Heart left ventricle (tissue), 16 donors: Measurements from ENCODE around the gene GNGT2. TPM values are rescaled to one million over a fixed set of nuclear protein-coding genes. Genes with fewer than 3 reads are reported as not detected.

Experiments
- ATAC-seq, 4 donors: fragments of 200-7000 bp; cut with Tn5 transposase; one replicate each; pipeline ENCODE4 v1.9.1; 2020 to 2022; ENCODE audit warnings: moderate library complexity in 4 of 4, mild to moderate bottlenecking in 3 of 4, moderate number of reproducible peaks in 1 of 4
- DNase-seq, 5 donors: peaks; one replicate each; pipeline ENCODE4 v3.0.0-alpha.2; 2020
- H3K27ac ChIP-seq, 12 donors: fragments of 200-600 bp; sonication (generic) in 4 of 12; one replicate each; pipeline versions ENCODE4 v1.5.0 to v1.8.0; 2016 to 2022; ENCODE audit warnings: mild to moderate bottlenecking in 2 of 12
- H3K27me3 ChIP-seq, 9 donors: fragments of 200-600 bp; sonication (generic) in 2 of 9; one replicate each; pipeline versions ENCODE4 v1.5.1 to v1.8.0; 2016 to 2022; ENCODE audit warnings: mild to moderate bottlenecking in 3 of 9
- H3K36me3 ChIP-seq, 9 donors: fragments of 200-600 bp; sonication (generic) in 2 of 9; one replicate each; pipeline versions ENCODE4 v1.5.0 to v1.8.0; 2018 to 2022; ENCODE audit warnings: mild to moderate bottlenecking in 2 of 9
- H3K4me1 ChIP-seq, 12 donors: fragments of 200-600 bp; sonication (generic) in 4 of 12; one replicate each; pipeline versions ENCODE4 v1.5.0 to v1.8.0; 2016 to 2022; ENCODE audit warnings: mild to moderate bottlenecking in 3 of 12
- H3K4me3 ChIP-seq, 12 donors: fragments of 200-600 bp; sonication (generic) in 4 of 12; one replicate each; pipeline versions ENCODE4 v1.5.0 to v1.8.0; 2017 to 2022; ENCODE audit warnings: mild to moderate bottlenecking in 9 of 12, moderate library complexity in 4 of 12
- H3K9me3 ChIP-seq, 12 donors: fragments of 200-600 bp; sonication (generic) in 4 of 12; one replicate each; pipeline versions ENCODE4 v1.5.0 to v1.8.0; 2016 to 2022; ENCODE audit warnings: mild to moderate bottlenecking in 1 of 12
- CTCF ChIP-seq, 12 donors: fragments of 200-600 bp; sonication (generic) in 4 of 12; IDR thresholded peaks; one replicate each; pipeline versions ENCODE4 v1.5.0 to v1.8.0; 2018 to 2022; ENCODE audit warnings: antibody characterized with exemption in 12 of 12, mild to moderate bottlenecking in 5 of 12
- POLR2A ChIP-seq, 2 donors: fragments of 450-650 bp; IDR thresholded peaks; one replicate each; pipeline ENCODE4 v1.6.1; 2017; ENCODE audit warnings: antibody characterized with exemption in 2 of 2, mild to moderate bottlenecking in 2 of 2, moderate library complexity in 2 of 2
- WGBS, 4 donors: extraction: QIAGEN DNeasy Blood & Tissue Kit in 2 of 4; methylation state at CpG; one replicate each; pipeline versions ENCODE4 v1.1.5 to v1.1.7; 2013 to 2018; 5-methylcytosine and 5-hydroxymethylcytosine counted together
- intact Hi-C, 10 donors: fragments of 100-400 bp; cut with DNase I; formaldehyde crosslinking; loops; one replicate each; pipeline versions ENCODE4 v1.11.1 to v1.14.2; 2022
- polyA plus RNA-seq, 2 donors: library from polyadenylated mRNA; stranded (reverse); fragments of 200-250 nt; gene quantifications; one replicate each; pipeline ENCODE4 v1.2.3, GENCODE V29; 2013
- total RNA-seq, 9 donors: library from RNA; depleted of rRNA in 2 of 9; stranded (reverse); fragments of >200 nt in 2 of 9; fragmentation: NEBNext Ultra II Directional in 3 of 9; extraction: Animal tissue kit (Norgen Biotek cat#: 25700) in 3 of 9; gene quantifications; one replicate each; pipeline versions ENCODE4 v1.1.0 to v1.2.4, GENCODE V29; 2016 to 2023
- donor health status: ischemic (EF 13 %, LVEDD 7.1; RV severe dilation, severe dysfunction).
- donor health status: healthy with polysubstance abuse.
- donor health status: DM: no; HTN: yes; CAD: no.
- donor health status: DM: no; HTN: no; CAD: no.
- donor health status: ischemic (EF 25% LVEDD 6.9; RV normal size, moderate dysfunction).
- donor health status: ischemic (EF 25% LVEDD 5.7; RV mildly dilated, moderate dysfunction).
- donor health status: healthy.
- donor health status: DM: yes; HTN: yes; CAD: no.
- donor health status: ischemic (EF 35%, LVEDD 5.7; RV mildly dilated, moderate dysfunction).
- donor health status: nonischemic (EF 11% LVEDD 7.7; RV severe dilation, severe dysfunction).
- donor health status: DM: yes; HTN: yes; CAD: no.
- donor health status: PGD.
- donor health status: ischemic (EF 29% LVEDD 5.4; RV normal size, mild dysfunction).
- donor health status: nonischemic (EF 23%, LVEDD 6.1; RV moderate dilation, normal function).

The GNGT2 gene
- total and polyA plus RNA-seq, 11 donors: 0.76 to 4.9 (median 1.5) TPM

- H3K9me3 ChIP-seq: no peaks in the 10 kb centered on the region
- DNase-seq: no peak
- ATAC-seq: no peak
- no peaks in the 10 kb centered on the region for H3K4me1 ChIP-seq
- intact Hi-C loops: no loop called here
- no peak overlapping the region for H3K4me3 ChIP-seq
- WGBS, 4 donors: 87 to 94% (median 91%) methylated on average over 8 of the region's 8 CpGs
- TF ChIP-seq POLR2A (IDR thresholded peaks at IDR 0.05): no peak
- no peak for TF ChIP-seq CTCF (IDR thresholded peaks at IDR 0.05)
- H3K27me3 ChIP-seq: no peaks in the 10 kb centered on the region
- H3K27ac ChIP-seq: no peak overlapping the region
- H3K36me3 ChIP-seq: no peaks in the 10 kb centered on the region
These were observed 30.7 kb upstream of the GNGT2 start for GRCh38 chr17:49241040-49241439.

GRCh38 chr17:49240619-49241018, 30.2 kb upstream of the GNGT2 start:
- Histone ChIP-seq H3K27me3 (no peaks in the 10 kb centered on the region), H3K4me1 (no peaks in the 10 kb centered on the region), H3K27ac (no peak overlapping the region), H3K4me3 (no peak overlapping the region), H3K36me3 (no peaks in the 10 kb centered on the region), H3K9me3 (no peaks in the 10 kb centered on the region)
- intact Hi-C loops: no loop called here
- DNase-seq (no peak), ATAC-seq (no peak)
- 69 to 92% (median 86%) methylated on average over 1 of the region's 1 CpG for whole genome bisulfite sequencing, 4 donors
- no peak for TF ChIP-seq POLR2A (IDR thresholded peaks at IDR 0.05)
- no peak for TF ChIP-seq CTCF (IDR thresholded peaks at IDR 0.05)

GRCh38 chr17:49239963-49240362, 29.6 kb upstream of the GNGT2 start:
- no peaks in the 10 kb centered on the region for H3K27me3 ChIP-seq
- TF ChIP-seq POLR2A (IDR thresholded peaks at IDR 0.05): no peak
- 88 to 100% (median 93%) methylated on average over 1 of the region's 1 CpG for whole genome bisulfite sequencing, 4 donors

GRCh38 chr17:49235896-49236295, 25.5 kb upstream of the GNGT2 start:
- H3K4me1 ChIP-seq: peaks cover 0 to 7% (median 0%) of the 10 kb centered on the region in 12 donors
- intact Hi-C loops: no loop called here
- no peaks in the 10 kb centered on the region for H3K36me3 ChIP-seq
- ATAC-seq: no peak
- 75 to 77% (median 77%) methylated on average over 4 of the region's 4 CpGs for WGBS, 4 donors
- no peak for DNase-seq
- peaks cover 0 to 3% (median 0%) of the 10 kb centered on the region in 9 donors for H3K27me3 ChIP-seq
- no peak for TF ChIP-seq CTCF (IDR thresholded peaks at IDR 0.05)
- no peak for TF ChIP-seq POLR2A (IDR thresholded peaks at IDR 0.05)
- H3K27ac ChIP-seq: no peak overlapping the region
- H3K4me3 ChIP-seq: no peak overlapping the region
- H3K9me3 ChIP-seq: no peaks in the 10 kb centered on the region

More at GRCh38 chr17:49239963-49240362, 29.6 kb upstream of the GNGT2 start:
- Histone ChIP-seq H3K36me3 (no peaks in the 10 kb centered on the region), H3K9me3 (no peaks in the 10 kb centered on the region), H3K4me3 (no peak overlapping the region), H3K27ac (no peak overlapping the region), H3K4me1 (no peaks in the 10 kb centered on the region)
- ATAC-seq (no peak), DNase-seq (no peak)
- intact Hi-C loops: no loop called here

- Histone ChIP-seq H3K4me1 (peaks cover 0 to 17% (median 10%) of the 10 kb centered on the region in 12 donors), H3K27ac (no peak overlapping the region), H3K27me3 (peaks cover 0 to 7% (median 0%) of the 10 kb centered on the region in 9 donors), H3K9me3 (no peaks in the 10 kb centered on the region), H3K4me3 (no peak overlapping the region), H3K36me3 (no peaks in the 10 kb centered on the region)
- TF ChIP-seq CTCF (IDR thresholded peaks at IDR 0.05) (no peak), POLR2A (IDR thresholded peaks at IDR 0.05) (no peak)
- intact Hi-C loops: no loop called here
- no peak for DNase-seq
- no peak for ATAC-seq
- 80 to 89% (median 88%) methylated on average over 5 of the region's 5 CpGs for WGBS, 4 donors
These were observed 24.2 kb upstream of the GNGT2 start for GRCh38 chr17:49234509-49235080.
